Keratinocyte (primary cell): ENCODE results near the gene SIM1. TPM values are rescaled to one million over a fixed set of nuclear protein-coding genes. Genes with fewer than 3 reads are reported as not detected.

Source experiments
- DNase-seq: peaks from one replicate; pipeline ENCODE4 v3.0.0-alpha.2; 2011; ENCODE audit warnings: low read depth, missing footprints, low spot score
- FAIRE-seq: peaks from 2 replicates; lab custom pipeline; 2011; peaks lifted over from hg19 to GRCh38; lab: Jason Lieb, UNC
- H2AFZ ChIP-seq: 2 replicates; pipeline ENCODE4 v1.6.0; 2012; ENCODE audit warnings: low read length, control low read depth, inconsistent platforms; ENCODE audit not compliant: control insufficient read depth
- H3K27ac ChIP-seq: 2 replicates; pipeline ENCODE4 v1.5.1; 2011; ENCODE audit warnings: low read length; ENCODE audit not compliant: control insufficient read depth, insufficient read depth
- H3K27me3 ChIP-seq: 3 replicates; pipeline ENCODE4 v1.6.0; 2011; ENCODE audit warnings: low read length; ENCODE audit not compliant: control insufficient read depth, insufficient read depth; ENCODE audit errors: extremely low read depth
- H3K36me3 ChIP-seq, 2 experiments: 2 replicates in 1 of 2; 3 replicates in 1 of 2; pipeline ENCODE4 v1.5.1; 2011; ENCODE audit warnings: low read length in 2 of 2, mild to moderate bottlenecking in 1 of 2; ENCODE audit not compliant: control insufficient read depth in 2 of 2, insufficient read depth in 2 of 2; ENCODE audit errors: extremely low read depth in 1 of 2
- H3K4me1 ChIP-seq: 3 replicates; pipeline ENCODE4 v1.5.1; 2011; ENCODE audit warnings: low read length; ENCODE audit not compliant: control insufficient read depth, insufficient read depth; ENCODE audit errors: extremely low read depth
- H3K4me2 ChIP-seq: 3 replicates; pipeline ENCODE4 v1.6.0; 2011; ENCODE audit warnings: low read depth, low read length; ENCODE audit not compliant: control insufficient read depth, insufficient read depth; ENCODE audit errors: extremely low read depth
- H3K4me3 ChIP-seq, 3 experiments: fragments of 200-600 bp in 1 of 3; sonication (generic) in 1 of 3; 2 replicates in 2 of 3; 3 replicates in 1 of 3; pipeline ENCODE4 v1.5.1; 2011 to 2016; ENCODE audit warnings: low read length in 3 of 3, mild to moderate bottlenecking in 3 of 3, control low read depth in 2 of 3, inconsistent platforms in 1 of 3, low read depth in 1 of 3, mixed read lengths in 1 of 3, mixed run types in 1 of 3, moderate library complexity in 1 of 3; ENCODE audit not compliant: control insufficient read depth in 2 of 3, insufficient read depth in 2 of 3; ENCODE audit errors: extremely low read depth in 1 of 3
- H3K79me2 ChIP-seq: 2 replicates; pipeline ENCODE4 v1.6.0; 2012; ENCODE audit warnings: low read length; ENCODE audit not compliant: control insufficient read depth, insufficient read depth
- H3K9ac ChIP-seq: 3 replicates; pipeline ENCODE4 v1.6.0; 2011; ENCODE audit warnings: low read length; ENCODE audit not compliant: control insufficient read depth, insufficient read depth; ENCODE audit errors: extremely low read depth
- H3K9me1 ChIP-seq: 3 replicates; pipeline ENCODE4 v1.6.0; 2011; ENCODE audit warnings: low read length; ENCODE audit not compliant: control insufficient read depth, insufficient read depth; ENCODE audit errors: extremely low read depth
- H3K9me3 ChIP-seq: 2 replicates; pipeline ENCODE4 v1.5.1; 2012; ENCODE audit warnings: low read depth, low read length; ENCODE audit not compliant: control insufficient read depth
- H4K20me1 ChIP-seq: 3 replicates; pipeline ENCODE4 v1.6.0; 2011; ENCODE audit warnings: low read length; ENCODE audit not compliant: control insufficient read depth, insufficient read depth; ENCODE audit errors: extremely low read depth
- CTCF ChIP-seq, 3 experiments: IDR thresholded peaks in 1 of 3; conservative IDR thresholded peaks in 1 of 3; optimal IDR thresholded peaks in 1 of 3; 2 replicates in 2 of 3; 3 replicates in 1 of 3; pipeline versions ENCODE3 to v1.5.1; 2011; ENCODE audit warnings: low read length in 3 of 3, mild to moderate bottlenecking in 3 of 3, moderate library complexity in 2 of 3, control low read depth in 1 of 3, inconsistent platforms in 1 of 3; ENCODE audit not compliant: insufficient read depth in 2 of 3; ENCODE audit errors: extremely low read depth in 1 of 3
- EZH2 ChIP-seq: IDR thresholded peaks from one replicate; pipeline ENCODE4 v1.6.1; 2012; ENCODE audit warnings: inconsistent platforms, mild to moderate bottlenecking, low read length, moderate library complexity
- dilution Hi-C: fragments of 300-500 bp; cut with MboI; formaldehyde crosslinking; loops from one replicate; pipeline ENCODE4 v1.7.0; 2020; ENCODE audit warnings: low sequenced_read_pairs; ENCODE audit not compliant: extremely low pct_ligation_motif_present
- polyA plus RNA-seq, 5 experiments: library from polyadenylated mRNA; depleted of rRNA in 3 of 5; stranded (reverse) in 3 of 5; stranded (forward) in 1 of 5; unstranded in 1 of 5; fragments of >200 nt; gene quantifications; 1 replicate in 1 of 5; 2 replicates in 3 of 5; 3 replicates in 1 of 5; pipeline versions ENCODE4 v1.2.1 to v1.2.3, GENCODE V29; 2011 to 2012; ENCODE audit warnings: missing spikeins in 2 of 5, low read depth in 1 of 5, low replicate concordance in 1 of 5

Gene SIM1
- polyA plus RNA-seq, 1 donor (not counting 4 experiments of a cell fraction or from before 2014, with no cell fraction given), result not detected

GRCh38 chr6:100432136-100432535, 32.6 kb downstream of the SIM1 start:
- dilution Hi-C loops, result no loop called here
- no peak for FAIRE-seq
- H3K27ac ChIP-seq, result no peak overlapping the region

GRCh38 chr6:100430962-100431361, 33.8 kb downstream of the SIM1 start:
- no peak overlapping the region for H3K9ac ChIP-seq
- no peak overlapping the region for H3K4me3 ChIP-seq
- H3K36me3 ChIP-seq, result no peaks in the 10 kb centered on the region
- H3K9me1 ChIP-seq, result no peaks in the 10 kb centered on the region
- peaks cover 8% of the 10 kb centered on the region for H3K27me3 ChIP-seq
- TF ChIP-seq CTCF (optimal IDR thresholded peaks at IDR 0.05 in 1 of 3, IDR thresholded peaks at IDR 0.05 in 1 of 3, conservative IDR thresholded peaks at IDR 0.05 in 1 of 3; ENCODE audit: extremely low read depth in 1 of 3, insufficient read depth in 2 of 3, low read length in 3 of 3), result no peak
- TF ChIP-seq EZH2, result no peak
- no peaks in the 10 kb centered on the region for H4K20me1 ChIP-seq
- no peaks in the 10 kb centered on the region for H3K9me3 ChIP-seq
- H3K79me2 ChIP-seq, result no peaks in the 10 kb centered on the region
- FAIRE-seq (no peak), DNase-seq (no peak)
- dilution Hi-C loops, result no loop called here
- no peak overlapping the region for H2AFZ ChIP-seq
- no peak overlapping the region for H3K4me2 ChIP-seq
- no peaks in the 10 kb centered on the region for H3K4me1 ChIP-seq
- no peak overlapping the region for H3K27ac ChIP-seq

More at GRCh38 chr6:100432136-100432535, 32.6 kb downstream of the SIM1 start:
- Histone ChIP-seq H3K9me1 (no peaks in the 10 kb centered on the region), H3K4me2 (no peak overlapping the region), H3K79me2 (no peaks in the 10 kb centered on the region), H3K27me3 (peaks cover 6% of the 10 kb centered on the region), H3K36me3 (no peaks in the 10 kb centered on the region), H3K9ac (no peak overlapping the region), H2AFZ (no peak overlapping the region), H3K9me3 (no peaks in the 10 kb centered on the region), H4K20me1 (no peaks in the 10 kb centered on the region), H3K4me3 (no peak overlapping the region), H3K4me1 (no peaks in the 10 kb centered on the region)
- DNase-seq, result no peak
- no peak for TF ChIP-seq EZH2
- no peak for TF ChIP-seq CTCF (optimal IDR thresholded peaks at IDR 0.05 in 1 of 3, IDR thresholded peaks at IDR 0.05 in 1 of 3, conservative IDR thresholded peaks at IDR 0.05 in 1 of 3; ENCODE audit: extremely low read depth in 1 of 3, insufficient read depth in 2 of 3, low read length in 3 of 3)
